GM19240 (cell line): ENCODE data around the gene ANG.
"Not testable (repeated sequence)": the region's sequence is repeated elsewhere in the genome, so short reads cannot be mapped to it uniquely, and the experiment has no call there.

Source experiments
- DNase-seq: peaks from one replicate; pipeline ENCODE4 v3.0.0; 2011; ENCODE audit warnings: low spot score; ENCODE audit not compliant: insufficient read length

Gene ANG

GRCh38 chr14:20698018-20698329 lies 9.4 kb downstream of the ANG start:
- DNase-seq: no peak

- DNase-seq: no peak
These were observed 10.4 kb downstream of the ANG start for GRCh38 chr14:20698934-20699333.

- DNase-seq: no peak
These were observed 11.4 kb downstream of the ANG start for GRCh38 chr14:20699931-20700330.

- not testable (repeated sequence) for DNase-seq
These were observed 12.4 kb downstream of the ANG start for GRCh38 chr14:20700965-20701364.

- DNase-seq: no peak
These were observed 18.2 kb downstream of the ANG start for GRCh38 chr14:20706657-20707355.

- DNase-seq: no peak
These were observed 19.1 kb downstream of the ANG start for GRCh38 chr14:20707622-20708021.

- no peak for DNase-seq
These were observed 22.7 kb downstream of the ANG start for GRCh38 chr14:20711261-20711660.

- DNase-seq: no peak
These were observed 23.1 kb downstream of the ANG start for GRCh38 chr14:20711685-20712084.

- no peak for DNase-seq
These were observed 24.3 kb downstream of the ANG start for GRCh38 chr14:20712904-20713303.

- no peak for DNase-seq
These were observed 26.2 kb downstream of the ANG start for GRCh38 chr14:20714593-20715250.

GRCh38 chr14:20719777-20720176 lies 31.2 kb downstream of the ANG start:
- DNase-seq: no peak

GRCh38 chr14:20720741-20721140 lies 32.2 kb downstream of the ANG start:
- DNase-seq: no peak

GRCh38 chr14:20722016-20722415 lies 33.5 kb downstream of the ANG start:
- DNase-seq: no peak

GRCh38 chr14:20723488-20723887 lies 34.9 kb downstream of the ANG start:
- no peak for DNase-seq

- not testable (repeated sequence) for DNase-seq
These were observed 37.6 kb downstream of the ANG start for GRCh38 chr14:20726121-20726520.

- no peak for DNase-seq
These were observed 38.0 kb downstream of the ANG start for GRCh38 chr14:20726531-20726930.

GRCh38 chr14:20730891-20731290 lies 42.3 kb downstream of the ANG start:
- no peak for DNase-seq

GRCh38 chr14:20732477-20732876 lies 43.9 kb downstream of the ANG start:
- no peak for DNase-seq

GRCh38 chr14:20732979-20733635 lies 44.5 kb downstream of the ANG start:
- no peak for DNase-seq

GRCh38 chr14:20733684-20734429 lies 45.3 kb downstream of the ANG start:
- no peak for DNase-seq

- no peak for DNase-seq
These were observed 45.9 kb downstream of the ANG start for GRCh38 chr14:20734430-20734806.

GRCh38 chr14:20738292-20738691 lies 49.7 kb downstream of the ANG start:
- not testable (repeated sequence) for DNase-seq
